Liver (tissue), 9 donors: ENCODE data around the gene SEL1L2. TPM values are rescaled to one million over a fixed set of nuclear protein-coding genes. Genes with fewer than 3 reads are reported as not detected.
A peak's percentile ranks its signal among the peaks of the same experiment; 100 is the strongest.

Experiments used
- DNase-seq: peaks from one replicate; pipeline ENCODE4 v3.0.0-alpha.2; 2017; ENCODE audit warnings: low spot score
- H3K27ac ChIP-seq, 2 donors: one replicate each; pipeline ENCODE4 v1.7.0; 2013; ENCODE audit warnings: inconsistent platforms in 2 of 2, low read length in 2 of 2, control low read depth in 1 of 2, low read depth in 1 of 2, mild to moderate bottlenecking in 1 of 2
- H3K27me3 ChIP-seq, 4 donors: one replicate each; pipeline versions ENCODE4 v1.6.1 to v1.7.0; 2013; ENCODE audit warnings: low read length in 3 of 4, inconsistent platforms in 1 of 4, mild to moderate bottlenecking in 1 of 4, moderate library complexity in 1 of 4; ENCODE audit not compliant: control insufficient read depth in 4 of 4, insufficient read depth in 4 of 4
- H3K36me3 ChIP-seq, 4 donors: one replicate each; pipeline versions ENCODE4 v1.6.1 to v1.7.0; 2013; ENCODE audit warnings: low read length in 3 of 4, mild to moderate bottlenecking in 3 of 4, low read depth in 1 of 4, moderate library complexity in 1 of 4; ENCODE audit not compliant: control insufficient read depth in 4 of 4, insufficient read depth in 3 of 4
- H3K4me1 ChIP-seq, 4 donors: one replicate each; pipeline versions ENCODE4 v1.6.1 to v1.7.0; 2013; ENCODE audit warnings: low read length in 3 of 4, mild to moderate bottlenecking in 3 of 4, moderate library complexity in 1 of 4; ENCODE audit not compliant: control insufficient read depth in 4 of 4, insufficient read depth in 4 of 4
- H3K4me3 ChIP-seq, 3 donors: one replicate each; pipeline versions ENCODE4 v1.6.1 to v1.7.0; 2013; ENCODE audit warnings: low read length in 3 of 3, control low read depth in 1 of 3, low read depth in 1 of 3, mild to moderate bottlenecking in 1 of 3
- H3K9ac ChIP-seq, 2 donors: one replicate each; pipeline ENCODE4 v1.7.0; 2013; ENCODE audit warnings: low read length in 2 of 2, mild to moderate bottlenecking in 2 of 2, moderate library complexity in 2 of 2, control low read depth in 1 of 2, low read depth in 1 of 2
- H3K9me3 ChIP-seq, 4 donors: one replicate each; pipeline versions ENCODE4 v1.6.1 to v1.7.0; 2013; ENCODE audit warnings: low read length in 3 of 4; ENCODE audit not compliant: control insufficient read depth in 4 of 4
- EGR1 ChIP-seq, 2 donors: IDR thresholded peaks; 2 replicates each; pipeline ENCODE4 v1.6.1; 2016 to 2018; ENCODE audit warnings: antibody characterized with exemption in 2 of 2, low read depth in 2 of 2
- FOXA1 ChIP-seq: IDR thresholded peaks from 2 replicates; pipeline ENCODE4 v1.6.1; 2016; ENCODE audit warnings: antibody characterized with exemption
- FOXA2 ChIP-seq: IDR thresholded peaks from 2 replicates; pipeline ENCODE4 v1.6.1; 2016; ENCODE audit warnings: antibody characterized with exemption
- GABPA ChIP-seq, 2 donors: IDR thresholded peaks in 1 of 2; conservative IDR thresholded peaks in 1 of 2; 2 replicates each; pipeline ENCODE4 v1.6.1; 2016; ENCODE audit warnings: antibody characterized with exemption in 2 of 2, mild to moderate bottlenecking in 1 of 2, moderate library complexity in 1 of 2
- HNF4A ChIP-seq, 2 donors: conservative IDR thresholded peaks; 2 replicates each; pipeline ENCODE4 v1.6.1; 2016; ENCODE audit warnings: antibody characterized with exemption in 2 of 2, mild to moderate bottlenecking in 2 of 2
- HNF4G ChIP-seq: IDR thresholded peaks from 2 replicates; pipeline ENCODE4 v1.6.1; 2016; ENCODE audit warnings: antibody characterized with exemption
- NR2F2 ChIP-seq: IDR thresholded peaks from 2 replicates; pipeline ENCODE4 v1.6.1; 2016; ENCODE audit warnings: antibody characterized with exemption
- RAD21 ChIP-seq, 2 donors: IDR thresholded peaks; 2 replicates each; pipeline ENCODE4 v1.6.1; 2016; ENCODE audit warnings: antibody characterized with exemption in 2 of 2, mild to moderate bottlenecking in 2 of 2
- RXRA ChIP-seq, 2 donors: IDR thresholded peaks; 2 replicates each; pipeline ENCODE4 v1.6.1; 2017 to 2018; ENCODE audit warnings: antibody characterized with exemption in 2 of 2, mild to moderate bottlenecking in 1 of 2
- SP1 ChIP-seq: IDR thresholded peaks from 2 replicates; pipeline ENCODE4 v1.6.1; 2018; ENCODE audit warnings: antibody characterized with exemption, mild to moderate bottlenecking
- TAF1 ChIP-seq: conservative IDR thresholded peaks from 2 replicates; pipeline ENCODE4 v1.6.1; 2016; ENCODE audit warnings: antibody characterized with exemption, mild to moderate bottlenecking
- YY1 ChIP-seq: IDR thresholded peaks from 2 replicates; pipeline ENCODE4 v1.6.1; 2016; ENCODE audit warnings: antibody characterized with exemption, mild to moderate bottlenecking
- WGBS: extraction: QIAGEN DNeasy Blood & Tissue Kit; methylation state at CpG from one replicate; pipeline ENCODE4 v1.1.7; 2013; 5-methylcytosine and 5-hydroxymethylcytosine counted together
- polyA plus RNA-seq, 2 donors: library from polyadenylated mRNA; stranded (reverse) in 1 of 2; unstranded in 1 of 2; fragments of 200-250 nt in 1 of 2; fragments of >200 nt in 1 of 2; fragmentation: Nextera tagmentation in 1 of 2; extraction: Ambion mirVana in 1 of 2; gene quantifications; one replicate each; pipeline versions ENCODE4 v1.2.1 to v1.2.3, GENCODE V29; 2013 to 2015
- total RNA-seq, 2 donors: library from RNA; depleted of rRNA; stranded (reverse); fragments of >200 nt; gene quantifications; one replicate each; pipeline ENCODE4 v1.2.3, GENCODE V29; 2014
- TF ChIP-seq, protein P1 (sequence below): IDR thresholded peaks from 2 replicates; pipeline ENCODE4 v1.6.1; 2016; ENCODE audit warnings: antibody characterized with exemption
- TF ChIP-seq, protein P2 (sequence below): IDR thresholded peaks from 2 replicates; pipeline ENCODE4 v1.6.1; 2016; ENCODE audit warnings: antibody characterized with exemption
- TF ChIP-seq, protein P3 (sequence below): IDR thresholded peaks from 2 replicates; pipeline ENCODE4 v1.6.1; 2016; ENCODE audit warnings: antibody characterized with exemption
- TF ChIP-seq, protein P4 (sequence below): IDR thresholded peaks from 2 replicates; pipeline ENCODE4 v1.6.1; 2016; ENCODE audit warnings: antibody characterized with exemption, mild to moderate bottlenecking
- TF ChIP-seq, protein P5 (sequence below): fragments of 150-350 bp; IDR thresholded peaks from 2 replicates; pipeline ENCODE4 v1.5.1; 2017; ENCODE audit warnings: improper control_type of control experiment, low read depth, low read length; ENCODE audit not compliant: missing input control
- donor health status: healthy.
- donor health status: healthy.
- donor health status: healthy.
- donor health status: healthy.
- donor health status: healthy.

The SEL1L2 gene
- total and polyA plus RNA-seq, 4 donors: not detected

DNA sequence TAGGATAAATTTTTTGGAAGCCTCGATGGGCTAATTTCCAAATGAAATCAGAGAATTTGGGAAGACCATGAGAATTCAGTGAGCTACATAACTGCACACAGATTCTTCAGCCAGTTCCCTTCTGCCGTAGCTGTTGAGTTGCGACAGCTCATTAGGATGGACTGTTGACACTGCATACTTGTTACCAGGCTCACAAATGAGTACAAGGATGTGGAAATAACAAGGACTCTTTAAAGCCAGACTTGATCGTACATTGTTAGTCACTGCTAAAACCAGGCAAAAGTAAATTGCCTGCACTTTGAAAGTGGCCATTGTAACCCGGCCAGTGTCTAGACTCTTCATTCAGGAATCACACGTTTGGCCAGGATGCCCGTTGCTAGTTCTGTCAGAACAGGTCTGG lies 168.5 kb downstream of the SEL1L2 start:
- Histone ChIP-seq H3K4me1 (no peaks in the 10 kb centered on the region), H3K9me3 (no peaks in the 10 kb centered on the region), H3K36me3 (peaks cover 4 to 13% (median 9%) of the 10 kb centered on the region in 4 donors), H3K27ac (no peak overlapping the region), H3K9ac (no peak overlapping the region), H3K27me3 (no peaks in the 10 kb centered on the region), H3K4me3 (no peak overlapping the region)
- 86% methylated on average over 7 of the region's 7 CpGs for WGBS
- no peak for DNase-seq
- TF ChIP-seq YY1: no peak
- TF ChIP-seq, protein P1, sequence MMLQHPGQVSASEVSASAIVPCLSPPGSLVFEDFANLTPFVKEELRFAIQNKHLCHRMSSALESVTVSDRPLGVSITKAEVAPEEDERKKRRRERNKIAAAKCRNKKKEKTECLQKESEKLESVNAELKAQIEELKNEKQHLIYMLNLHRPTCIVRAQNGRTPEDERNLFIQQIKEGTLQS: no peak
- TF ChIP-seq, protein P2, sequence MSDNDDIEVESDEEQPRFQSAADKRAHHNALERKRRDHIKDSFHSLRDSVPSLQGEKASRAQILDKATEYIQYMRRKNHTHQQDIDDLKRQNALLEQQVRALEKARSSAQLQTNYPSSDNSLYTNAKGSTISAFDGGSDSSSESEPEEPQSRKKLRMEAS: no peak
- TF ChIP-seq HNF4G: no peak
- no peak for TF ChIP-seq FOXA1
- TF ChIP-seq, protein P3, sequence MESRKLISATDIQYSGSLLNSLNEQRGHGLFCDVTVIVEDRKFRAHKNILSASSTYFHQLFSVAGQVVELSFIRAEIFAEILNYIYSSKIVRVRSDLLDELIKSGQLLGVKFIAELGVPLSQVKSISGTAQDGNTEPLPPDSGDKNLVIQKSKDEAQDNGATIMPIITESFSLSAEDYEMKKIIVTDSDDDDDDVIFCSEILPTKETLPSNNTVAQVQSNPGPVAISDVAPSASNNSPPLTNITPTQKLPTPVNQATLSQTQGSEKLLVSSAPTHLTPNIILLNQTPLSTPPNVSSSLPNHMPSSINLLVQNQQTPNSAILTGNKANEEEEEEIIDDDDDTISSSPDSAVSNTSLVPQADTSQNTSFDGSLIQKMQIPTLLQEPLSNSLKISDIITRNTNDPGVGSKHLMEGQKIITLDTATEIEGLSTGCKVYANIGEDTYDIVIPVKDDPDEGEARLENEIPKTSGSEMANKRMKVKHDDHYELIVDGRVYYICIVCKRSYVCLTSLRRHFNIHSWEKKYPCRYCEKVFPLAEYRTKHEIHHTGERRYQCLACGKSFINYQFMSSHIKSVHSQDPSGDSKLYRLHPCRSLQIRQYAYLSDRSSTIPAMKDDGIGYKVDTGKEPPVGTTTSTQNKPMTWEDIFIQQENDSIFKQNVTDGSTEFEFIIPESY: no peak
- TF ChIP-seq TAF1: no peak
- no peak for TF ChIP-seq HNF4A (conservative IDR thresholded peaks at IDR 0.05)
- no peak for TF ChIP-seq FOXA2

DNA sequence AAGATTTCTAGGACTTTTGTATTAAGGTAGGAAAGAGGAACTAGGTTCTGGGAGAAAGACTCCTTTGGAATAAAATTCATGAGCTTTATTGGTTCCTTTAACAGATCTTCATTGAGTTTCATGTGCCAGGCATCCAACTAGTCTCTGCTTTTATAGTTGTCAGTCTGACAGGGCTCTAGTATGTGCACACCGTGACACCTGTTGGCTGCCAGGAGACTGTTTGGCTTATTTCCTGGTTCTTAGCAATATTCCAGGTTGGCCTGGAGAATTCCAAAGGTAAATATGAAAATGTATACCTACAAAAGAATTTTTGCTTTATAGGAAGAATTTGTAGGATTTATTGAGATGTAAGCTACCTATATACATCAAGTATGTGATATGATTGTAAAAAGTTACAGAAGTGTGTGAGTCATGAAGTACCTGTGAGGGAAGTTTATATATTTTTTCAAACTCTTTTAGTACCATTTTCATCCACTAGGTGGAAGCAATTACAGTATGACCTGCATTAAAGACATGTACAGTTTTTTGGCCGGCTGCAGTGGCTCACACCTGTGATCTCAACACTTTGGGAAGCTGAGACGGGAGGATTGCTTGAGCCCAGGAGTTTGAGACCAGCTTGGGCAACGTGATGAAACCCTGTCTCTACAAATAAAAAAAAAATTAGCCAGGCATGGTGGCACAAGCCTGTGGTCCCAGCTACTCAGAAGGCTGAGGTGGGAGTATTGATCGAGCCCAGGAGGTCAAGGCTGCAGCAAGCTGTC lies 170.3 kb downstream of the SEL1L2 start:
- H3K27me3 ChIP-seq: no peaks in the 10 kb centered on the region
- peaks cover 0 to under 1% (median under 1%) of the 10 kb centered on the region in 4 donors for H3K4me1 ChIP-seq
- no peaks in the 10 kb centered on the region for H3K9me3 ChIP-seq
- no peak overlapping the region for H3K4me3 ChIP-seq
- no peak overlapping the region for H3K9ac ChIP-seq
- peak overlapping the region in 1 of 2 donors; percentile 14 for H3K27ac ChIP-seq
- TF ChIP-seq SP1 (no peak), YY1 (peak; percentile 27), EGR1 (IDR thresholded peaks at IDR 0.05; ENCODE audit: low read depth in 2 of 2) (no peak), FOXA2 (peak; percentile 33), HNF4A (conservative IDR thresholded peaks at IDR 0.05) (no peak), RAD21 (IDR thresholded peaks at IDR 0.05) (peak; percentile 74 to 81), NR2F2 (no peak), RXRA (IDR thresholded peaks at IDR 0.05) (no peak), GABPA (IDR thresholded peaks at IDR 0.05 in 1 of 2, conservative IDR thresholded peaks at IDR 0.05 in 1 of 2) (no peak), HNF4G (no peak)
- TF ChIP-seq, protein P2: no peak
- TF ChIP-seq, protein P3: no peak
- TF ChIP-seq, protein P4, sequence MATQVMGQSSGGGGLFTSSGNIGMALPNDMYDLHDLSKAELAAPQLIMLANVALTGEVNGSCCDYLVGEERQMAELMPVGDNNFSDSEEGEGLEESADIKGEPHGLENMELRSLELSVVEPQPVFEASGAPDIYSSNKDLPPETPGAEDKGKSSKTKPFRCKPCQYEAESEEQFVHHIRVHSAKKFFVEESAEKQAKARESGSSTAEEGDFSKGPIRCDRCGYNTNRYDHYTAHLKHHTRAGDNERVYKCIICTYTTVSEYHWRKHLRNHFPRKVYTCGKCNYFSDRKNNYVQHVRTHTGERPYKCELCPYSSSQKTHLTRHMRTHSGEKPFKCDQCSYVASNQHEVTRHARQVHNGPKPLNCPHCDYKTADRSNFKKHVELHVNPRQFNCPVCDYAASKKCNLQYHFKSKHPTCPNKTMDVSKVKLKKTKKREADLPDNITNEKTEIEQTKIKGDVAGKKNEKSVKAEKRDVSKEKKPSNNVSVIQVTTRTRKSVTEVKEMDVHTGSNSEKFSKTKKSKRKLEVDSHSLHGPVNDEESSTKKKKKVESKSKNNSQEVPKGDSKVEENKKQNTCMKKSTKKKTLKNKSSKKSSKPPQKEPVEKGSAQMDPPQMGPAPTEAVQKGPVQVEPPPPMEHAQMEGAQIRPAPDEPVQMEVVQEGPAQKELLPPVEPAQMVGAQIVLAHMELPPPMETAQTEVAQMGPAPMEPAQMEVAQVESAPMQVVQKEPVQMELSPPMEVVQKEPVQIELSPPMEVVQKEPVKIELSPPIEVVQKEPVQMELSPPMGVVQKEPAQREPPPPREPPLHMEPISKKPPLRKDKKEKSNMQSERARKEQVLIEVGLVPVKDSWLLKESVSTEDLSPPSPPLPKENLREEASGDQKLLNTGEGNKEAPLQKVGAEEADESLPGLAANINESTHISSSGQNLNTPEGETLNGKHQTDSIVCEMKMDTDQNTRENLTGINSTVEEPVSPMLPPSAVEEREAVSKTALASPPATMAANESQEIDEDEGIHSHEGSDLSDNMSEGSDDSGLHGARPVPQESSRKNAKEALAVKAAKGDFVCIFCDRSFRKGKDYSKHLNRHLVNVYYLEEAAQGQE: no peak
- TF ChIP-seq, protein P1: no peak
- TF ChIP-seq, protein P5, sequence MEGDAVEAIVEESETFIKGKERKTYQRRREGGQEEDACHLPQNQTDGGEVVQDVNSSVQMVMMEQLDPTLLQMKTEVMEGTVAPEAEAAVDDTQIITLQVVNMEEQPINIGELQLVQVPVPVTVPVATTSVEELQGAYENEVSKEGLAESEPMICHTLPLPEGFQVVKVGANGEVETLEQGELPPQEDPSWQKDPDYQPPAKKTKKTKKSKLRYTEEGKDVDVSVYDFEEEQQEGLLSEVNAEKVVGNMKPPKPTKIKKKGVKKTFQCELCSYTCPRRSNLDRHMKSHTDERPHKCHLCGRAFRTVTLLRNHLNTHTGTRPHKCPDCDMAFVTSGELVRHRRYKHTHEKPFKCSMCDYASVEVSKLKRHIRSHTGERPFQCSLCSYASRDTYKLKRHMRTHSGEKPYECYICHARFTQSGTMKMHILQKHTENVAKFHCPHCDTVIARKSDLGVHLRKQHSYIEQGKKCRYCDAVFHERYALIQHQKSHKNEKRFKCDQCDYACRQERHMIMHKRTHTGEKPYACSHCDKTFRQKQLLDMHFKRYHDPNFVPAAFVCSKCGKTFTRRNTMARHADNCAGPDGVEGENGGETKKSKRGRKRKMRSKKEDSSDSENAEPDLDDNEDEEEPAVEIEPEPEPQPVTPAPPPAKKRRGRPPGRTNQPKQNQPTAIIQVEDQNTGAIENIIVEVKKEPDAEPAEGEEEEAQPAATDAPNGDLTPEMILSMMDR: peak; percentile 65
- no peak for DNase-seq
- 28% methylated on average over 5 of the region's 5 CpGs for WGBS
- H3K36me3 ChIP-seq: peaks cover 5 to 25% (median 16%) of the 10 kb centered on the region in 4 donors
